ENCODE data around the gene COG5. TPM values are rescaled to one million over a fixed set of nuclear protein-coding genes. Genes with fewer than 3 reads are reported as not detected.

Gene COG5
- total RNA-seq, 1 experiment from 2014 or later: 20.2 TPM

GRCh38 chr7:107480932-107481331 lies 82.8 kb downstream of the COG5 start:
- H3K4me1 Mint-ChIP-seq: no peaks in the 10 kb centered on the region
- H3K9ac ChIP-seq (ENCODE audit: extremely low read depth, insufficient read length, low read length): no peak overlapping the region

More at GRCh38 chr7:107480932-107481331, 82.8 kb downstream of the COG5 start:
- Histone ChIP-seq H2BK15ac (ENCODE audit: low read depth, low read length) (no peak overlapping the region), H3K4me2 (ENCODE audit: insufficient read depth, insufficient read length, low read length) (no peak overlapping the region), H2AFZ (ENCODE audit: low read length) (no peak overlapping the region), H3K23ac (ENCODE audit: insufficient read length, low read depth, low read length) (no peak overlapping the region), H2BK120ac (ENCODE audit: low read depth, low read length, poor library complexity, severe bottlenecking) (no peak overlapping the region), H3T11ph (ENCODE audit: low read length) (no peak overlapping the region), H4K8ac (replicated peaks; ENCODE audit: insufficient read length, low read depth, low read length) (no peak overlapping the region), H4K91ac (ENCODE audit: insufficient read length, low read depth, low read length) (no peak overlapping the region), H3K79me2 (ENCODE audit: insufficient read depth, low read length) (no peaks in the 10 kb centered on the region), H3K23me2 (ENCODE audit: insufficient read length, low read depth, low read length, poor library complexity, severe bottlenecking) (no peaks in the 10 kb centered on the region), H3K4ac (ENCODE audit: low read depth, low read length) (no peak overlapping the region), H3K9me3 (ENCODE audit: control insufficient read depth, low read depth, low read length) (no peaks in the 10 kb centered on the region), H4K5ac (ENCODE audit: insufficient read length, low read depth, low read length) (no peak overlapping the region), H2BK20ac (ENCODE audit: low read depth, low read length, poor library complexity, severe bottlenecking) (no peak overlapping the region), H3K79me1 (ENCODE audit: insufficient read depth, low read depth, low read length, poor library complexity, severe bottlenecking) (no peaks in the 10 kb centered on the region), H2AK5ac (ENCODE audit: insufficient read length, low read length) (no peak overlapping the region), H3K4me1 (ENCODE audit: insufficient read depth, low read length) (no peaks in the 10 kb centered on the region), H3K18ac (ENCODE audit: insufficient read length, low read depth, low read length) (no peak overlapping the region), H3K14ac (ENCODE audit: insufficient read depth, low read length) (no peak overlapping the region), H2BK12ac (ENCODE audit: insufficient read length, low read depth, low read length) (no peak overlapping the region), H3K27ac (ENCODE audit: insufficient read length, low read depth, low read length) (no peak overlapping the region), H2BK5ac (ENCODE audit: insufficient read length, low read length) (no peak overlapping the region), H4K20me1 (ENCODE audit: control insufficient read depth, insufficient read depth, insufficient read length) (no peaks in the 10 kb centered on the region), H3K56ac (ENCODE audit: insufficient read length, low read depth, low read length) (no peak overlapping the region), H3K27me3 (ENCODE audit: insufficient read depth, low read length) (no peaks in the 10 kb centered on the region)
- WGBS (ENCODE audit: extremely low coverage, insufficient read length, low lambda C conversion rate): no CpG with 5 or more reads among the region's 3 CpGs
- no peak overlapping the region for H3K4me3 Mint-ChIP-seq
- H3K36me3 Mint-ChIP-seq (ENCODE audit: insufficient read depth in 1 of 3, low read depth in 3 of 3): no peaks in the 10 kb centered on the region
- H3K9me3 Mint-ChIP-seq: no peaks in the 10 kb centered on the region
- no peak overlapping the region for H3K27ac Mint-ChIP-seq
- DNase-seq: no peak
- H3K27me3 Mint-ChIP-seq (ENCODE audit: low read depth): no peaks in the 10 kb centered on the region
- TF ChIP-seq, protein P1, sequence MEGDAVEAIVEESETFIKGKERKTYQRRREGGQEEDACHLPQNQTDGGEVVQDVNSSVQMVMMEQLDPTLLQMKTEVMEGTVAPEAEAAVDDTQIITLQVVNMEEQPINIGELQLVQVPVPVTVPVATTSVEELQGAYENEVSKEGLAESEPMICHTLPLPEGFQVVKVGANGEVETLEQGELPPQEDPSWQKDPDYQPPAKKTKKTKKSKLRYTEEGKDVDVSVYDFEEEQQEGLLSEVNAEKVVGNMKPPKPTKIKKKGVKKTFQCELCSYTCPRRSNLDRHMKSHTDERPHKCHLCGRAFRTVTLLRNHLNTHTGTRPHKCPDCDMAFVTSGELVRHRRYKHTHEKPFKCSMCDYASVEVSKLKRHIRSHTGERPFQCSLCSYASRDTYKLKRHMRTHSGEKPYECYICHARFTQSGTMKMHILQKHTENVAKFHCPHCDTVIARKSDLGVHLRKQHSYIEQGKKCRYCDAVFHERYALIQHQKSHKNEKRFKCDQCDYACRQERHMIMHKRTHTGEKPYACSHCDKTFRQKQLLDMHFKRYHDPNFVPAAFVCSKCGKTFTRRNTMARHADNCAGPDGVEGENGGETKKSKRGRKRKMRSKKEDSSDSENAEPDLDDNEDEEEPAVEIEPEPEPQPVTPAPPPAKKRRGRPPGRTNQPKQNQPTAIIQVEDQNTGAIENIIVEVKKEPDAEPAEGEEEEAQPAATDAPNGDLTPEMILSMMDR (conservative IDR thresholded peaks at IDR 0.05): no peak

All from H9 (cell line).